ENCODE measurements around the gene SPINT1.
A peak's percentile ranks its signal among the peaks of the same experiment; 100 is the strongest.

SPINT1 gene

GRCh38 chr15:40892447-40893012, 48.7 kb downstream of the SPINT1 start:
- DNase-seq (ENCODE audit: low read depth in 2 of 2), result no peak

GRCh38 chr15:40893019-40893670, 49.3 kb downstream of the SPINT1 start:
- no peak for DNase-seq (ENCODE audit: low read depth in 2 of 2)

- peak; percentile 97 to 100 for DNase-seq (ENCODE audit: low read depth in 2 of 2)
Measured at GRCh38 chr15:40893733-40894680, 50.2 kb downstream of the SPINT1 start, which contains the start of gene VPS18. VPS18 (plus strand) TSS chr15:40894450; CDS start chr15:40894769, 319 bp downstream.

GRCh38 chr15:40894681-40895448, 51.0 kb downstream of the SPINT1 start:
- peak in 1 of 2 experiments; percentile 46 for DNase-seq (ENCODE audit: low read depth in 2 of 2)

GRCh38 chr15:40899536-40900207, 55.8 kb downstream of the SPINT1 start:
- no peak for DNase-seq (ENCODE audit: low read depth in 2 of 2)

- no peak for DNase-seq (ENCODE audit: low read depth in 2 of 2)
Measured at GRCh38 chr15:40900256-40901052, 56.6 kb downstream of the SPINT1 start.

- no peak for DNase-seq (ENCODE audit: low read depth in 2 of 2)
Measured at GRCh38 chr15:40901053-40901443, 57.2 kb downstream of the SPINT1 start.

- DNase-seq (ENCODE audit: low read depth in 2 of 2), result no peak
Measured at GRCh38 chr15:40902605-40903561, 59.0 kb downstream of the SPINT1 start.

GRCh38 chr15:40904552-40905201, 60.8 kb downstream of the SPINT1 start:
- no peak for DNase-seq (ENCODE audit: low read depth in 2 of 2)

GRCh38 chr15:40906091-40906990, 62.5 kb downstream of the SPINT1 start:
- DNase-seq (ENCODE audit: low read depth in 2 of 2), result peak; percentile 59 to 78

GRCh38 chr15:40906991-40907802, 63.3 kb downstream of the SPINT1 start:
- DNase-seq (ENCODE audit: low read depth in 2 of 2), result peak in 1 of 2 experiments; percentile 39
